HG02981 (cell line): Measurements from ENCODE around the gene PGBD4.

ENCODE experiments used
- ATAC-seq: cut with Tn5 transposase; IDR thresholded peaks from one replicate; pipeline ENCODE4 v1.9.1; 2021; ENCODE audit warnings: mild to moderate bottlenecking, moderate library complexity; ENCODE audit not compliant: unreplicated experiment

Gene PGBD4

GRCh38 chr15:34101366-34102174 is at the start of gene PGBD4, which contains the start of gene EMC7:
TSS of gene PGBD4 (plus strand) at chr15:34102083. CDS start at chr15:34102532, 449 bp downstream.
TSS of gene EMC7 (minus strand) at chr15:34101862. CDS start at chr15:34101839, 23 bp downstream.
- ATAC-seq: peak; percentile 98

DNA sequence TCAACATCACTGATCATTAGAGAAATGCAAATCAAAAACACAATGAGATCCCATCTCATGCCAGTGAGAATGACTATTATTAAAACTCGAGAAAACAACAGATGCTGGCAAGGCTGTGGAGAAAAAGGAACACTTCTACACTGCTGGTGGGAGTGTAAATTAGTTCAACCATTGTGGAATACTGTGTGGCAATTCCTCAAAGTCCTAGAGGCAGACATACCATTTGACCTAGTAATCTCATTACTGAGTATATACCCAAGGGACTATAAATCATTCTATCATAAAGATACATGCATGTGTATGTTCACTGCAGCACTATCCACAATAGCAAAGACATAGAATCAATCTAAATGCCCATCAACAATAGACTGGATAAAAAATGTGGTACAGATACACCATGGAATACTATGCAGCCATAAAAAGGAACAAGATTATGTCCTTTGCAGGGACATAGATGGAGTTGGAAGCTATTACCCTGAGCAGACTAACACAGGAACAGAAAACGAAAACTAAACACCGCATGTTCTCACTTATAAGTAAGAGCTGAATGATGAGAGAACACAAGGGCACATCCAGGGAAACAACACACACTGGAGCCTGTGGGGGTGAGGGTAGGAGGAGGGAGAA is 47.7 kb upstream of the PGBD4 start:
- ATAC-seq: no peak

DNA sequence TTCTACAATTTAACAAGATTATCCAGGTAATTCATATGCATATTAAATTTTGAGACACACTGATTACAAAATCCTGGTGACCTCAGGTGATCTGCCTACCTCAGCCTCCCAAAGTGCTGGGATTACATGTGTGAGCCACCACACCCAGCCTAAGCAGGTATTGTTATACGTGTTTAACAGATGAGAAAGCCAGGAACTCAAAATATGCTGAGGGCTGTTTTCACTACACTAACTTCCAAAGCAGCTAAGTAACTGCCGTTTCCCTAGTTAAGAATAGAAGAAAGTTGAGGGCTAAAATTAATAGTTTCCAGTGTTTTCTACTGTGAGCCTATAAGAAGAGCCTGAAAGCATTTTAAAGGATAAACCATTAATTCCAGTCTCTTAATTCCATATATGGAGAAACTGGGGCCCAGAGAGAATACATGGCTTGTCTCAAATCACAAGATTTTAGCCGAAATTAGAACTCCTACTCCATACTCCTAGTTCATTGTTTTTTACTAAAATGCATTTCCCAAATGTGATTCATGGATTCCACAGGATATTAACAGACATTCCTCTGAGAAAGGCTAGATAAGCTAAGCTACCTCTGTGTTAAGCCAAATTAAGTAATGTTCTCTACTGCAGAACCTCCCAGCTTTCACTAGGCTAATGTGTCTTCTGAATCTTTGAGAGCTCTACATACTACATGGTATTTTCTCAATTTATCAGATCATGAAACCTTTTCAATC is 45.9 kb upstream of the PGBD4 start:
- no peak for ATAC-seq

DNA sequence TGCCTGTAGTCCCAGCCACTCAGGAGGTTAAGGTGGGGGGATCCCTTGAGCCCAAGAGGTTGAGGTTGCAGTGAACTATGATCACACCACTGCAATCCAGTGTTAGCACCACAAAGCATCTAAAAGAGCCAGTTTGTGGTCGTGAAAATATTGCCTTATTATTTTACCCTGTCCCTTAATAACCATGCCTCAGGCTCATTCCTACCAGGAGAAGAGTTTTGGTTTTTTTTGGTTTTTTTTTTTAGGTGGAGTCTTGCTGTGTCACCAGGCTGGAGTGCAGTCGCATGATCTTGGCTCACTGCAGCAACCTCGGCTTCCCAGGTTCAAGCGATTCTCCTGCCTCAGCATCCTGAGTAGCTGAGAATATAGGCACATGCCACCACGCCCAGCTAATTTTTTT is 45.0 kb upstream of the PGBD4 start:
- no peak for ATAC-seq

DNA sequence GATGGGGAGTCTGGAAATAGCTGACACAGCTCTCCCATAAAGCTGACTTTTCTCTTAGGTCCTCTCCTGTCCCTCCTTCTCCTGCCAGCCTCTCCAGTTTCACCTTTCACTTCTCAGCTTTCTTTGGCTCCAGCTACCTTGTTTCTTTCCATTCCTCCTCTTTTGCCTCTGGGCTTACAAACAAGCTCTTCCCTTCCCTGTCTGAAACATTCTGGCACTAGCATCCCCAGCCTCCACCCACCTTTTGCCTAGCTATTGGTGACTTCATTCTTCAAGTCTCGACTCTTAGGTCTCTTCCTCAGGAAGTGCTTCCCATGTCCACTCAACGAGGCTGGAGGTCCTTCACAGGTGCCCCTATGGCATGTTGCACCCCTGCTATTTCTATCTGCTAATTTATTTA is 42.4 kb upstream of the PGBD4 start:
- ATAC-seq: no peak

DNA sequence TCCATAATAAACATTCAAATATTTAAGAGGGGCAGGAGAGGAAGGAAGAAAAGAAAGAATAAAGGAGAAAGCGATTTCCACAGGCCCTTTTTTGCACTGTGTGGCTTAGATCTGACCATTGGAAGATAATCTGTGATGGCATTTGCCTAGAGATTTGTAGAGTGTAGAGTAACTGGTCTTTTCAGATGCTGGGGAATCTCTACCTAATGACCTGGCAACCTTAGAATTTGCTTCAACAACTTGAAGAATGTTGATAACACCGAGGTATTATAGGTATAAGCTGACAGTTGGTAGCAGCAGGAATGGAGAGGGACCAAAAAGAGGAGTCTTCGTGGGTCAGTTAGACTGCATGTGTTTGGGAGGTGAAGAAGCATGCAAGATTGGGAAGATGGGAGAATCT is 41.9 kb upstream of the PGBD4 start:
- no peak for ATAC-seq

DNA sequence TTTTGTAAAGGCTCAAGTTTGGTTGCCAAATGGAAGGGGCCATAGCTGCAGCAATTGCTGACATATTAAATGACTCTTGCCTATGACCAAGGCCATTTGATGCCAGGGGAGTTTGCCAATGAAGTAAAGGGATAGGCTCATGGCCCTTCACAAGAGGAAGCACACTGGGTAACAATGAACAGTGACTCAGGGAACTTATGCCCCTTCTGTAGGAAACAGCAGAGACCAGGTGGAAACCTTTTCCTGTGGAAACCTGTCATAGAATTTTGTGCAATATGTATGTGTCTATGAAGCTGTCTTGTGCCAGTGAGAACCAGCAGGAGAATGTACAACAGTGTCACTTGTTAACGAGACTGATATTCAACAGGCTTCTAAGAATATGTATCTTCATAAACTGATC is 37.4 kb upstream of the PGBD4 start:
- ATAC-seq: no peak

GRCh38 chr15:34065261-34065660 is 36.6 kb upstream of the PGBD4 start:
- no peak for ATAC-seq

- ATAC-seq: no peak
Measured at GRCh38 chr15:34065941-34066340, 35.9 kb upstream of the PGBD4 start.

- ATAC-seq: no peak
Measured at GRCh38 chr15:34070003-34070402, 31.9 kb upstream of the PGBD4 start.

DNA sequence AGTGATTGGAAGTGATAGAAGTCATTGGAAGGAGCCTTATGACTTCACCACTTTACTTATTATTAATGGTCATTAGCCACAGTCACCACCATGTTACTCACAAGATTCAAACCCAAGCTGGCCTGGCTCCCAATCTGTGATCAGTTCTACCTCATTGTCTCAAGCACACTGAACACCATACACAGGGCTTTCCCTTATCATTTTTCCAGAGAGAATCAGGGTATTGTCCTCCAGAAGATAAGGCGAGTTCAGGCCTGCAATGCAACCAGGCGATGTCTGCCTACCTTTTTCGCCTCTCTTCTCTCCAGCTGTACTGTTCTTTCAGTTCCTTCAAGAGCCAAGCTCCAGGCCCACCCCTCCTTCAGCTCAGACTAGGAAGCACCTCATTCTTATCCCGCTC is 25.1 kb upstream of the PGBD4 start:
- ATAC-seq: no peak

- ATAC-seq: no peak
Measured at GRCh38 chr15:34078900-34079299, 23.0 kb upstream of the PGBD4 start.

DNA sequence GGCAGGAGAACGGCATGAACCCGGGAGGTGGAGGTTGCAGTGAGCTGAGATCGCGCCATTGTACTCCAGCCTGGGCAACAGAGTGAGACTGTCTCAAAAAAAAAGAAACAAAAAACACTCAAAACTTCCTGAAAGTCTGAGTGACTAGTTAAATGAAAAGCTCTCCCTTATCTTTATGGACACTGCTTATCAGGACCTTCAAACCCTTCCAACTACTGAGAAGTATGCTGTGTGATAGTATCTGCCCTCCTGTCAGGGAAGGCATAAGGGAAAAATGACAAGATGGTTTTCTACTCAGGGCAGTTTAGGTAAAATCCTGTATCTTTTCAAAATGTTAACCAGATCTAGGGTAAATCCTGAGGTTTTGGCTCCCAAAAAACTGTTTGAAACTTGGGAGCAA is 22.0 kb upstream of the PGBD4 start:
- no peak for ATAC-seq

GRCh38 chr15:34084086-34084485 is 17.8 kb upstream of the PGBD4 start:
- ATAC-seq: no peak

DNA sequence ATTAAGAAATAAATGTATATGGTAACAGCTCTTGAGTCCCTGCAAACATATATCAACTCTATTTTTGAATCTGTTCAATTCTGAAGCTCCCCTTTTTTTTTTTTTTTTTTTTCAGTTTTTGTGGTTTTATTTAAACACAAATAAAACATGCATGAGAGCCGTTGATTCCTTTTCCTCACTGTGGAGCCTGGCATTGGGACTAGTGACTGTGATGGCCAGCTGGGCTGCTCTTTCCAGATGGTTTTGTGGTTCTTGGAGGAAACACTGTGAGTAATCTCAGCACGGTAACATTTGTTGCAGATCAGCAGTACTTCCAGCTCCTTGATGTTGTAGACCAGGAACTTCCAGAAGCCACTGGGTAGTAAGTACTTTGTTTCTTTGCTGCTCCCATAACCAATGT is 16.1 kb upstream of the PGBD4 start:
- ATAC-seq: no peak

- no peak for ATAC-seq
Measured at GRCh38 chr15:34099914-34100313, 2.0 kb upstream of the PGBD4 start.

GRCh38 chr15:34102175-34102925 is 467 bp downstream of the PGBD4 start:
- no peak for ATAC-seq

DNA sequence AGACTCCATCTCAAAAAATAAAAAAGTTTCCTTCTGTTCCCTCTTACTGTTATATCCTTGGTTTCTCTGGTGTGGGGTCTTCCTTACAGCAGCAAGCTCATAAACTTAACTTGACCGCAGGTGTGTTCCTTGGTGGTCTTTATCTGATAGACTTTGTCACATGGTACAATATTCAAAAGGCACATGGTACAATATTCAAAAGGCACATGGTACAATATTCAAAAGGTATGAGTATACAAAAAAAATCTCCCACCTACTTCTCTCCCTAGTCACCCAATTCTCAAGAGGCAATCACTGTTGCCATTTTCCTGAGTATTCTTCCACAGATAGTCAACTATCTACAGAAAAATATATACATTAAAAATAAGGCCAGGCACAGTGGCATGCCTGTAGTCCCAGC is 4.5 kb downstream of the PGBD4 start:
- no peak for ATAC-seq

DNA sequence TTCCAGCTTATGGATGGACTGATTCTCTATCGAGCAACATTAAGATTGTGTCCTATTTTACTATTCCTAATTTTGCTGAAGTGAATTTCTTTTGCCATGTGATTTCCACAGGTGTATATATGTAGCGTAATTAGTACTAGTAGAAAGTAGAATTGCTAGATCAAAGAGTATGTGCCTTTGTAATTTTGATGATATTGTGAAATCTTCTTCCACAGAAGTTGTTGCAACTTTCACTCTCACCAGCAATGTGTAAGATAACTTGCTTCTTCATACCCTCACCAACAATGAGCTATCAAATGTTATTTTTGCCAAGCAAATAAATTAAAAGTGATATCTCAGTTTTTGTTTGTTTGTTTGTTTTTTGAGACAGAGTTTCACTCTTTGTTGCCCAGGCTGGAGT is 5.4 kb downstream of the PGBD4 start:
- no peak for ATAC-seq

DNA sequence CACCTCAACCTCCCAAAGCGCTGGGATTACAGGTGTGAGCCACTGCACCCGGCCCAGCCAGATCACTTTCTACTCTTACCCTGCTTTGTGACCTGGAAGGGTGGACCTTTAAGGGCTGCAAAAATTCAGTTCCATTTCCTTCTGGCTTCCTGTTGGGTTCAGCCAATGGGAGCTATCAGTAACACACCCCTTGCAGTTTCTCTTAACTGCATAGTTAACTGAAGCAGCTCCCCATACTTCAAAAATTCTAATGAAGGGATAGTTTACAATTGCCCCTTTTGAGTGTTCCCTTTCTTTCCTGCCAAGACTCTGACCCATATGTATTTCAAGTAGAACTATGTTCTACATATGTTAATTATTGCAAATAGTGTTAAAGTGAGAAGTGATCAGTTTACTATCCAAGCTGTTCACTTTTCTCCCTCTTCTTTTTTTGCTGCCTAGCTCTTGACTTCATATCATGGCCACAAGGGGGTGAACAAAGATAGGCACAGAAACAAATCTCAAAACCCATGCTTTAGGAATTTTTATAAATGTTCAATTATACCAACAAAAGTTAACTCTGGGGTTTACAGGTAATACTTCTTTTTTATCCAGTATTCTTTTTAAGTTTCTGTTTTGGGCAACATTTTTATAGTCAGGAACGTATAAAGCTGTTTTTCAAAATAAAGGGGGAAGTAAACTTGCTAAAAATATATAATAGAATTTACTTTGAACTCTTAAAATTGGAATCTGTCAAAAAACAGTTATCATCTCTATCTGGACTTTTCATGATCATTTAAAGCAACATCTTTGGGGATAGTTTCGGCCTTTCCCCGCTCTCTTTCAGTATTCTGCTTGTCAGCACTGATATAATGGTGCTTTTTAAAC is 8.1 kb downstream of the PGBD4 start:
- no peak for ATAC-seq
